GM18907 (cell line): ENCODE results near the gene CPSF4.

ENCODE experiments used
- ATAC-seq: cut with Tn5 transposase; IDR thresholded peaks from one replicate; pipeline ENCODE4 v1.9.1; 2021; ENCODE audit warnings: mild to moderate bottlenecking, moderate library complexity; ENCODE audit not compliant: unreplicated experiment

Gene CPSF4

DNA sequence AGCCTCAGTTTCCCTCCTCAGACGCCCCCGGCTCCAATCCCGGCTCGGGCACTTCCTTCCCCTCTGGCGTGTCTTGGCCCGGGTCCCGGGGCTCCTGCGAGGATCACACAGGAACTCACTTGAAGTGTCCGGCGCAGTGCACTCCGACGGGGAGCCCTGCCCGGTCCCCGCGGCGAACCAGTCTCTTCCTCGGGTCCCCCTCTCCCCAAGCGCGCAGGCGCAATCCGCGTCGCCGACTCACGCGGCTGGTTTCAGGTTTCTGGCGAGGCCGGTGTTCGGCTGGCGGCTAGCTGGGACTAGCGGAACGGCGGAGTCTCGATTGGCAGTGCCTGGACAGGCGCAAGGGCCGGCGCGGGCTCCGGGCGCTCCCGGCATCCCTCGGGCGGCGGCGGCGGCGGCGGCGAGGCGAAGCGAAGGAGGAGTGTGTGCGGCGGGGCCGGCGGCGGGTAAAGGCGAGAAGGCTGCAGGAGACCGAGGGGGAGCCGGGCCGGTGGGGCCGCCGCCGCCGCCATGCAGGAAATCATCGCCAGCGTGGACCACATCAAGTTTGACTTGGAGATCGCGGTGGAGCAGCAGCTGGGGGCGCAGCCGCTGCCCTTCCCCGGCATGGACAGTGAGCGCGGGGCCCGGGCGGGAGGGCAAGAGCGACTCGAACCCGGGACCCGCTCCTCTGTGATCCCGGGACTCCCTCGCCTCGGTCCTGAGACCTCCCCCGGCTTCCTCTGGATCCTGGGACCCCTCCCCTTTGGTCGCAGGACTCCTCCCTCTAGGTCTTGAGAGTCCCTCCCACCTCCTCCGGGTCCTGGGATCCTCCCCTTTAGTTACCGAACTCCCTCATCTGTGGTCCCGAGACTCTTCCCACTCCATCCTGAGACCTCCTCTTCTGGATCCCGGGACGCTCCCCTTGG lies at the start of gene CPSF4, which contains the start of gene PTCD1:
Gene CPSF4, plus strand, starts transcription at position 371 of the 908 bp plus-strand sequence. Its CDS starts 140 bp downstream, at position 511.
Gene PTCD1, minus strand, starts transcription at position 226 of the 908 bp plus-strand sequence. CDS start 3,556 bp downstream, outside the sequence.
- ATAC-seq: peak; percentile 89

DNA sequence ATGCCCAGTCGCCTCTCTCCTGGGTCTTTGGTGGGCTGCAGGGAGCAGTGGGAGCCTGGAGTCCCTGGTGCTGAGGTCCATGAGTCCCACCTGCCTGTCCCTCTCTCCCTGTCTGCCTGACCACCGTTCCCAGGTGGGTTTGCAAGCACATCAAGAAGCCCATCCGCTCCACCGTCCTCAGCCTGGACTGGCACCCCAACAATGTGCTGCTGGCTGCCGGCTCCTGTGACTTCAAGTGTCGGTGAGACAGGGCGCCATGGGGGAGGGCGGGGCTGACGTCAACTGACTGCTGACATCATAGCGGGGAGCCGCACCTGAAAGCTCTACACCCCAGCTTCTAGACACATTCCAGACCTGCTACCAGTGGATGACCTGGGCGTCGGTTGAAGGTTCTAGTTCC lies 49.0 kb upstream of the CPSF4 start:
- no peak for ATAC-seq

DNA sequence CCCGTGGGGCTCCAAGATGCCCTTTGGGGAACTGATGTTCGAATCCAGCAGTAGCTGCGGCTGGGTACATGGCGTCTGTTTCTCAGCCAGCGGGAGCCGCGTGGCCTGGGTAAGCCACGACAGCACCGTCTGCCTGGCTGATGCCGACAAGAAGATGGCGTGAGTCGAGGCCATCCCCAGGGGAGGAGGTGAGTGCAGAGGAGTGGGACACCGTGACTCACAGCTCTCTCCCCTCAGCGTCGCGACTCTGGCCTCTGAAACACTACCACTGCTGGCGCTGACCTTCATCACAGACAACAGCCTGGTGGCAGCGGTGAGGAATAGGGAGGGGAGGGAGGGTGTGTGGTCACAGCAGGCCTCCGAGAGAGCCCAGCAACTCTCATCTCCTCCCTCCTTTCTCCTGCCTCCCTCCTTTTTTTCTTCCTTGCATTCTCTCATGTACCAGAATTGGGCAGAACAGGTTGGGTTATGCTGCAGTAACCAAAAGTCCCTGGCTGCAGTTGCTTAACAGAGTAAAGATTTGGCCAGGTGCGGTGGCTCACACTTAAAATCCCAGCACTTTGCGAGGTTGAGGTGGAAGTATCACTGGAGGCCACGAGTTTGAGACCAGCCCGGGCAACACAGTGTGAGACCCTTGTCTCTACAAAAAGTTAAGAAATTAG lies 47.7 kb upstream of the CPSF4 start:
- no peak for ATAC-seq

DNA sequence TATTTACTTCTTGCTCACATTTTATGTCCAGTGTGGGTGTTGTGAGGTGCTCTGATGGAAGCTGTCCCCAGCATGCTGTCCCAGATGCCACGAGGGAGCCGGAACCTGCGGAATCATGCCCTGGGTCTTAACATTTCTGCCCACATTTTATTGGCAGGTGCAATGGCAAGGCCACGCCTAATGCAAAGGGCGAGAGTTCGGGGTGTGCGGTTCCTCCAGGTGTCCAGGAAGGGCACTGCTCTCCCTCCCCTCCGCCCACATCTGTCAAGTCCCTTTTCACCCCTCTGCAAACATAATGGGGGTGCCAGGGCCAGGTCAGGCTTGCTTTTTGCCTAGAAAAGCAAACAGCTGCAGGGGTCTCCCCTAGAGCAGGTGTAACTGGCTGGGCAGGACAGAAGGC lies 46.7 kb upstream of the CPSF4 start:
- no peak for ATAC-seq

DNA sequence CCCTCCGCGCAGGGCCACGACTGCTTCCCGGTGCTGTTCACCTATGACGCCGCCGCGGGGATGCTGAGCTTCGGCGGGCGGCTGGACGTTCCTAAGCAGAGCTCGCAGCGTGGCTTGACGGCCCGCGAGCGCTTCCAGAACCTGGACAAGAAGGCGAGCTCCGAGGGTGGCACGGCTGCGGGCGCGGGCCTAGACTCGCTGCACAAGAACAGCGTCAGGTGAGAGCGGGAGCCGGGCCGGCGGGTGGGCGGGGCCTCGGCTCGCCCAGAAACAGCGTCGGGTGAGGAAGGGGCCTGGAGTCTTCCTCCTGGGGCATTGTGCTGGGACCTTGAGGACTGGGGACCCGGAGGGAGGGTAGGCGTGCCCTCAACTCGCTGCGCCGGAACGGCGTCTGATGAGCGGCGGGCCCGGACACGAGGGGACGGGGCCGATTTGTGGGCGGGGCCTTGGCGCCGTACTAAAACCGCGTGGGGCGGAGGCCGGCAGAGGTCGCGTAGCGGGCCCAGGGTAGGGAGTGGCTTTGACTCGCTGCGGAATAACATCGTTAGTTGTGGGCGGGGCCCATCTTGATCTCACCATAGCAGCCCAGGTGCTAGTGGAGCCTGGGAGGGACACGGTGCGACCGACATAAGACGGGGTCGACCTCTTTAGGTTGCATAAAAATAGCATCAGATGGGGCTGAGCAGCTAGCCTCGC lies 45.9 kb upstream of the CPSF4 start:
- ATAC-seq: no peak

DNA sequence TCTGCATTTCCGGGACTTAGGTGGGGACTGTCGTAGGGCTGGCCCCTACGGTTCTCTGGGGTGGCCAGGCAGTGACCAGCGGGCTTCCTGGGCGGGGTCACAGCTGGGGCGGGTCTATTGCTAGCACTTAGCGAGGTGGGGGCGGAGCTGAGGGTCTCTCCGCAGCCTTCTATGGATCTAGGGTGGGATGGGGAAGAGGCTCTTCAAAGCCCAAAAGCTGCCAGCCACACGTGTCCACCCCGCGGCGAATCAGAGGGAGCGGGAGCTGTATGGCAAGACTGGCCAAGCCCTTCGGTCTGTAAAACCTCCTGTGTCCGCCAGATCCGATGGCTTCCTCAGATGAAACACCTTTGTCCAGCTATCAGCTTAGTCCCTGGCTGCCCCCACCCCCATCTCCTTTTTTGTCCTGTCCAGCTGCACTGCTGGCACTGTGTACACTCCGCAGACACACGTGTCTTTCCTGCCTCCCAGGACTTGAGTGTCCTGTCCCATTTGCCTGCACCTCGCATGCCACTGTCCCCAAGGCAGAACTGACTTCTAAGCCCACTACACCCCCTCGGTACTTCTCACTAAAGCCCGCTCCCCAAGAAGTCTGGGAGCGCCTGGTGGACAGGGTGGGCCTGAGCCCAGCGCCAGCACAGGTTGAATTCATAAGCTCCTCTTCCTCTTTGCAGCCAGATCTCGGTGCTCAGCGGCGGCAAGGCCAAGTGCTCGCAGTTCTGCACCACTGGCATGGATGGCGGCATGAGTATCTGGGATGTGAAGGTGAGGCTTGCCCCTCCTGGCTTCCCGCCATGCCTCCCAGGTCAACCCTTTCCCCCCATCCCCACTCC lies 45.2 kb upstream of the CPSF4 start:
- ATAC-seq: no peak

DNA sequence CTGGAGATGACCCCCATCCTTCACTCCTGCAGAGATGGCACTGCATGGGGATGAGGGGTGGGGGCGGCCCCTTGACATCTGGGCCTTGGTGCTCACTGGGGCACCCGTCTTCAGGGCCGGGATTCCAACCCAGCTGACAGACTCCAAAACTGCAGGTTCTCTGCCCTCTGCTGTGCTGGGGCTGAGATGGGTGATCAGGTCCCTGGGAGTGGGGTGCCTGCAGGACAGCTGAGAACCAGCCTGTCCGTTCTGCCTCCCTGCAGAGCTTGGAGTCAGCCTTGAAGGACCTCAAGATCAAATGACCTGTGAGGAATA lies 44.6 kb upstream of the CPSF4 start:
- ATAC-seq: no peak

DNA sequence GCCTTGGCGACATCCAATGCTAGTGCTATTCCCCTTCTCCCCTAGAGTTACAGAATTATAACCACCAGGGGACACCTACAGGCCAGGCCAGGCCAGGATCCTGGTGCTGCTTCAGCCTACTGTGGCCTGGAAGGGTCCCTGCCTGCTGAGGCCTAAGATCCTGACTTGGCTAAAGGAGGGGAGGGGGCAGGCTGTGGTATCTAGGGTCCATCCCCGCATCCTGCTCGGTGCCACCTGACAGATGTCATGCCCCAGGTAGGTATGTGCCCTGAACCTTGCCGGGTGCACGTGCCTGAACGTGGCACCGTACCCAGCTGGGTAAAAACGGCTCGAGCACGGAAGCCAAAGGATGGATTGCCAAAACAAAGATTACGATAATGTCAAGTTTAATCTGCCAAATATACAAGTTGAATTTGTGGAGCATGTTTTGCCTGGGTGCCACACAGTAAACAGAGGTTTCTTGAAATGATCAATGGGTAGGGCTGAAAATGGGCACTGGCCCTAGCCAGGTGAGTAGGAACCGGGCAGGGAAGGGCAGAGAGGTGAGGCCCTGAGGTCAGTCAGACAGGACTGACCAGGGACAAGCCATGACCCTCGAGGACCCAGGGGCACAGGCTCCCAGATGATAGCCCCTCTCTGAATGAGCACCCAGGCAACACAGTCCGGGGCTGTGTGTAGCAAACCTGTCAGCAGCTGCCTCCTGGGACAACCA lies 43.0 kb upstream of the CPSF4 start:
- no peak for ATAC-seq

DNA sequence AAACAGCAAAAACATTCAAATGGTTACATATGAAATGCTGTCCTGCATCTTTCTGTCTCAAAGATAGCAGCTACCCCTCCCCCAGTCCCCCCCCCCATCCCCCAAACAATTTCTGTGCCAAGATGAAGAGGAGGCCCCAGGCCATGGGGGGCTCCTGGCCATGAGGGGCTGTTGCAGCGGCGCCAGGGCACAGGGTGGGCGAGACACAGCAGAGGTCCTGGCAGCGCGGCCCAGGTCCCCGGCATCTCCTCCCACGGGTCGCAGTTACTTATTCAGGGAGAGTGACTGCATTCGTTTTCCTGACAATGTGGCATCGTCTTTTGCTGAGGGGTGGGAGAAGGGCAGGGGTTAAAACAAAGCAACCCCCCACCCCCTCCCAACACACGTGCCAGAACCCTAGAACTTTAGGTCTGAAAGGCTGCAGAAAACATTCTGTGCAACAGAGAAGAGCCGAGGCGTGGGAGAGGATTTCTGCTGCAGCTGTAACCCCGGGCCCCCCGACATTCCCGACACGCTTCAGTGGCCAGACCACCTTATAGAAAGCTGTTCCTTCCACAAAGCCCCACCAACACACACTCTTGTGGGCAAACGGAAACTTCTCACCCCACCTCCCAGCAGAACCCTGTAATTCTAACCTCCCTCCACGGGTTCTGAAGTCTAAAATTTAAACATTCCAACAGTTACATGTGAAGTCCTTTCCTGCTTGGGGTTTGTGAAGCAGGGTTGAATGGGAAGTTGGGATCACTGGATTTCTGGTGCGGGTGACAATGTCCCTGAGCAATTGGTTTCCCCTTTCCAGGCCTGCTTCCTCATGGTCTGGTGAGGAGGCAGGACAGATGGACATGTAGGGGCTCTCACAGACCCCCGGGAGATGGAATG lies 42.1 kb upstream of the CPSF4 start:
- ATAC-seq: no peak

DNA sequence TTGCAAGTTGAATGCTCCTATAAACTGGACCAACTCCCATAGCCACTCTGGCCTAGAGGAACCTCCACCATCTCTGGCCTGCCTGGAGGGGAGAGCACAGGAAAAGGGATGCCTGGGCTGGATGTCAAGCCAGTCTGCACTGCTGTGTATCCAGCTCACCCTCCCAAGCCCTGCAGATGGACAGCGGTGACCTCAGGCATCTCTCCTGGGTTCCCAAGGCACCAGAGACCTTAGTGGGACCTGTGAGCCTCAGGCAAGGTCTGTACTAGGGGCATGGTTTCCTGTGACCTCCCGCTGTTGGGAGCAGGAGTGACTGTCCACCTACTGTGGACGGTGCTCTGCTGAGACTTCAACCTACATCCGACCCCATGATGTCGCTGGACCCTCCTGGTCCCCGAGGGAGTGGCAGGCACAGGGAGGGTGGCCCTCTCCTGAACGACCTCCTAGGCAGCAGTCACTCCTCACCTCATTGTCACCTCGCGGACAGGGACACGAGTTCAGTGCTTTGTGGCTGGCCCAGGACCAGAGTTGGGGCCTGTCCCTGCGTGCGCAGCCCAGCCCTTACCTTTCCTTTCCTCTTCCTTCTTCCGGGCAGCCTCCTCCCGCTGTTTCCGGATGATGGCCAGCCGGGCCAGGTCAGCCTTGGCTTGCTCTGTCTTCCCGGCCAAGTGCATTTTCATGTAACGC lies 41.3 kb upstream of the CPSF4 start:
- ATAC-seq: no peak

DNA sequence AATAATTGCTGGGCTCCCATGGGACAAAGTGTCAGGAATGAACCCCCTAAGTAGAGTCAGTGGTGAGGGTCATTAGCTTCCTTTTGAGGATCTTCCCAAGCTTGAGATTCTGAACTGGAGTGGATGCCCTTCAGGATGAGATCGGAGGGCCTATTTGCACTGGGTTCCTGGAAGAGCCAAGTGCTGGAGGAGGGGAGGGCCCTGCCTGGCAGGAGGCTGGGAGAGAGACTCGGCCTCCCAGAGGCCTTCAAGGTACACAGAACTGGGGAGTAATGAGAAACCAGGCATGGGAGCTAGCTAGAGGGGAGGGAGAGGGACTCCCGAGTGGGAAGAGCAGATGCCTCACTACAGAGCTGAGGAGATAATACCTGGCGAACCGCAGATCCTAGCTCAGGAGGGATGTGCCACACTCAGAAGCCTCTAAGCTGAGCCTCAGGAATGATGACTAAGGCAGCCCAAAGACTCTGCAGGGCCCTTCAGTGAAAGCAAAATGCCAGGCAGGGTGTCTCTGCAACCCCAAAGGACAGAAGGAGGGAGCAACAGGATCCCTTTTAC lies 39.8 kb upstream of the CPSF4 start:
- ATAC-seq: no peak

DNA sequence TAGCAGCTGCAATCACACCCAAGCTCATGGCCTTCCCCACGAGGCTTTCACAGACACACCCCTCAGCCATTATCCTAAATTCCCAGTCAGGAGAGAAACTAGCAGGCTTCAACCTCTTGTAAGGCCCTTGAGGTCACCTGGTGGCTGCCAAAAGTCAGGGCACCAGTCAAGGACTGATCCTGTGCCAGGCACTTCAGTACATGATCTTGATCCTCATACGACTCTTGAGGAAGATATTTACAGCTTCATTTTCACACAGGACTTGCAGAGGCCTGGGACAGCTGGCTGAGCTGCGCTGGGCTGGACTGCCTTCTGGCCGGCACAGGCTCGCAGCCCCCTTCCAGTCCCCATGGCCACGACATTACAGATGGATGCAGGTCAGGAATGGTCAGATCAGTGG lies 39.1 kb upstream of the CPSF4 start:
- ATAC-seq: no peak

DNA sequence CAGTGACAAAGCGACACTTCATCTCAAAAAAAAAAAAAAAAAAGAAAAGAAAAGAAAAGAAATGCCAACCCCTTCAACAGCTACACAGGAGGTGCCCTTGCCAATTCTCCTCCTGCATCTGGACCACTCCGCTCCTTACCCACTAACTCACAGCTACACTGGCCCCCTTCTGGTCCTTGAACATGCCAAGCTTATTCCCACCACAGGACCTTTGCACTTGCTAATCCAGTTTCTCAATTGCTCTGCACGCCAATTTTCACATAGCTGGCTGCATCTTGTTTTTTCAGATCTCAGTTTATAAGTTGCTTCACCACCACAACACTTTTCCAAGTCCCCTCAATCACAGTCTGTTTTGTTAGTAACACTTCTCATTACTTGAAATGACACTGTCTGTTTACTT lies 35.9 kb upstream of the CPSF4 start:
- ATAC-seq: no peak

DNA sequence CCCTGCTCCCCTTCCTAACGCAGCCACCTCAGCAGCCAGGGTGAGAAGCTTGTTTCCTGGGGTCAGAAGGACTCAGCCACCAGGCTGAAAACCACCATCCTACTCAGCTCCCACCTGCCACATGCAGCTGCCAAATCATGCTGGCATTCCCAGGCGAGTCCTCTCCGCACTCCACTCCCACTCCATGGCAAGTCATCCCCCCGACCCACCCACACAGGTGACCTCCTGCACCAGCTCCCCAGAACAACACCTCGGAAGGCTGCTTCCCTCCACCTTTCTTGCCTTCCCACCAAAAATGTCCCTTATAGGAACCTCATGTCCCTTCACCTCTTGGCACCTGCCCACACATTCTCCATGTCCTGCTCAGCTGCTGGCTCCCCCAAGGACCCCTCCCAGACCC lies 35.0 kb upstream of the CPSF4 start:
- ATAC-seq: no peak

DNA sequence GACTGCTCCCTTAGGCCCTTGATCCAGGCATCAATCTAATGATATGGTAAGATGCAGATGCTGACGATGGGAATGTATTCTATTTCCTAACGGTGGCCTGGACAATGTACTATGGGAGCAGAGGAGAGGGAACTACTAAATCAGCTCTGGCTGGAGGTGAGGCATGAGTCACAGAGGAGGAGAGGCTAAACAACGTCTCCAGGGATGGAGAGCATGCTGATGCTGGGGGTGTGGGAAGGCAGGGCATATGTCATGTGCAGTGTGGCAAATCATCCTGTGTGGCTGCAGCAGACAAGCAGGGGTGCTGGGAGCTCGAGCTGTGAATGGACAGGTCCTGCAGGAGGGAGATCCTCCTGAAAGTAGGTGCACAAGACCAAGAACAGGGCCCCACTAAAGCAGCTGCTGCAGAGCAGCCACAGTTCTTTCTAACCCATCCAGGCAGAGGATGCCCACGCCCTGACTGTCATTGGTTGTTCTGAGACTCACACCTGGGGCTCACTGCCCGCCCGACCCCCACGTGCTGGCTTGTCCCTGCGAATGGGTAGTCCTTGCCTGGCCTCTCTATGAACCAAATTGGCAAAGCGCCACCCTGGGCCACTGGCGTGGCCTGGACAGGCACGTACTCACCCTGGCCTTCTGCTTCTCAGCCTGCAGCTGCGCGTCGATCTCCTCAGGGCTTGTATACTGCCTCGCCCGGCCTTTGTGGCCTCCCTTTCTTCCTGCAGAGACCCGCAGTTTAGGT lies 34.3 kb upstream of the CPSF4 start:
- ATAC-seq: no peak

DNA sequence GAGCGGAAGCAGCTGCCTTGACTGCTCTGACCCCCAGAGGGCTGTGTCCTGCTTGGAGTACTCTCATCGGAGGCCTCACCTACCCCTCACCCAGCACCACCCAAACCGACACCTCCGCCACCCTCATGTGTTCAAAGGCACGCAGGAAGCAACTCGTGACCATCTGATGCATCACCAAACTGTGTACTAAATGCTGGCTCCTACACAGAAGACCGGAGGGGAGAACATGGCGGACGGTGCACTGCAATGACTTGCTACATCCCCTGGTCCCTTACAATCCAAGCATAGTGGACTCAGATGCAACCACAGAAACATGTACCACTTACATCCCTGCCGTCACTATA lies 33.8 kb upstream of the CPSF4 start:
- ATAC-seq: no peak

DNA sequence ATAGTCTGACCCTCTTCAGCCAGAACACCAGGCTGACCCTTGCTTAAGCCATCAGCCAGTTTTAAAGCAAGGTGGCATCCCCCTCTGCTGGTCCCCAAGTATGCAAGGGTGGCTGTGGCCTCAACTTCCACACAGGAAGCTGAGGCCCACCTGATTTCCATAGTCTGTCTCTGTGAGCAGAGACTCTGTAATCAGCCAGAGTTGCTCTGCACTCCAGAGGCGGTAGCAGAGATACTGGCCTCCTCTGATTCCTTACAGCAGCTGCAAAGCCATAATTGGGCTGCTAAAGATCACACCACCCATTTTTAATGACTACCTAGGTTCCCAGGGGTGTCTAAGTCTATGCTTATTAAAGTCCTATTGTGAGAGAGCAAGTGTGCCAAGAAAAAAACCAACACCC lies 32.2 kb upstream of the CPSF4 start:
- ATAC-seq: no peak

DNA sequence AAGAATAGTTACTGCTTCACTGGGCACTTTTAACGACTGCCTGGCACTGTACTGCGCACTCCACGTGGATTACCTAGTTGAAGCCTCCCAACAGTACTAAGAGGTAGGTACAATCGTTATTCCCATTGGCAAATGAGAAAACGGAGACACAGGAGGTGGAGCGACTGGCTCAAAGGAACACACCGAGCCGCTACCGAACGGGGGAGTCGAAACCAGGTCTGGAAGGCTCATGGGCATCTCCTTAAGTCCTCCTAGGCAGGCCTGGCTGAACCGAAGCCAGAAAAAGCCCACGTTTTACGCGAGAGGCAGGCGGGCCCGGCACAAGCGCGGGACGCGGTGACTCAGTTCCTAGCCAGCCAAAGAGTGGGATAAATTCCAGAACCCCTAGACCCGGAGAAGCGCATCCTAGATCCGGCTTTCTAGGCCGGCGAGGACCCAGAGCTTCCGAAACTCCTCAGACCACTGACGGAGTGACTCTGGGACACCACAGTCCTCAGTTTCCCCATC lies 30.8 kb upstream of the CPSF4 start:
- ATAC-seq: peak; percentile 8
